ENCODE results near the gene PALM. TPM values are rescaled to one million over a fixed set of nuclear protein-coding genes. Genes with fewer than 3 reads are reported as not detected.

Gene PALM
- total RNA-seq, 4 donors from 2014 or later, result 21.5 to 111 (median 53.0) TPM

DNA sequence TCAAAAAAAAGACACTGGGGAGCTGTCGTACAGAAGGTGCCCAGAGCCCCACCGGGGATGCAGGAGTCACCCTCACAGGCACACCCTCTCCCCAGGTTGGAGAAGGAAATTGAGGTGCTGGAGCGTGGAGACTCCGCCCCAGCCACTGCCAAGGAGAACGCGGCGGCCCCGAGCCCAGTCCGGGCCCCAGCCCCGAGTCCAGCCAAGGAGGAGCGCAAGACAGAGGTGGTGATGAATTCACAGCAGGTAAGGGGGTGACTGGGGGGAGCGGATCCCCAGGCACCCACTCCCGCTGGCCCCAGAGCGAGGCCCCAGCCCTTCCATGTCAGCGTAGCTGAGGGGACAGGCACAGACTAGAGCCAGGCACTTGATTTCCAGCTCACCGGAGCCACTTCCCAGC is 22.3 kb downstream of the PALM start:
- H3K27ac ChIP-seq, result no peak overlapping the region
- H3K36me3 ChIP-seq, result peaks cover 0 to 56% of the 10 kb centered on the region in 2 donors
- H3K4me1 ChIP-seq, result peaks cover 0 to 18% (median 7%) of the 10 kb centered on the region in 3 donors
- H3K9me3 ChIP-seq, result no peaks in the 10 kb centered on the region
- TF ChIP-seq POLR2A (IDR thresholded peaks at IDR 0.05) (no peak), CTCF (IDR thresholded peaks at IDR 0.05) (no peak), POLR2AphosphoS5 (IDR thresholded peaks at IDR 0.05) (no peak), EP300 (IDR thresholded peaks at IDR 0.05) (no peak)
- H3K27me3 ChIP-seq, result no peaks in the 10 kb centered on the region
- H3K4me3 ChIP-seq, result no peak overlapping the region
- no peak for ATAC-seq
- WGBS, 2 donors (ENCODE audit: low coverage in 1 of 2), result 67 to 100% methylated on average over 1 to 5 of the region's 16 CpGs

DNA sequence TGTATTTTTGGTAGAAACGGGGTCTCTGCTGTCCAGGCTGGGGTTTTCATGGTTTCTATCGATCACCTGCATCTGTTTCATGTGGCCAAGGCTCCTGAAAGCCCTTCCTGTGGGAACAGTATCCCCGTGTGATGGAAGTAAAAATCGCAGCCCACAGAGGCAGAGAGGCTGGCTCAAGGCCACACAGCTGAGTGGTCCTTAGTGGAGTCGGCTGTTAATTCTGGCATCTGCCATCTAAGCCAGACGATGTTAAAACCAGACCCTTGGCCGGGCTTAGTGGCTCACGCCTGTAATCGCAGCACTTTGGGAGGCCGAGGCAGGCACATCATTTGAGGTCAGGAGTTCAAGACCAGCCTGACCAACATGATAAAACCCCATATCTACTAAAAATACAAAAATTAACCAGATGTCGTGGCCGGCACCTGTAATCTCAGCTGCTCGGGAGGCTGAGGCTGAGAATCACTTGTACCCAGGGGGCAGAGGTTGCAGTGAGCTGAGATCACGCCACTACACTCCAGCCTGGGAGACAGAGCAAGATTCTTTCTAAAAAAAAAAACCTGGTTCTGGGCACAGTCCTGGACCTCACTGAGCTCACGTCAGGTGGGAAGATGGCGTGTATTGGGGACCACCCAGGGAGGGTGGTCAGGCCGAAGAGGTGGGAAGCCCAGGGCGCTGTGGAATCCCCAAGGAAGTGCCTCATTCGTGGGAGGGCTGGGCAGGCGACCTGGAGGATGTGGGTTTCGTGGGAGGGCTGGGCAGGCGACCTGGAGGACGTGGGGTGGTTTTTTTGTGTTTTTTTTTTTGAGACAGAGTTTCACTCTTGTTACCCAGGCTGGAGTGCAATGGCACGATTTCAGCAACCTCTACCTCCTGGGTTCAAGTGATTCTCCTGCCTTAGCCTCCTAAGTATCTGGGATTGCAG is 23.7 kb downstream of the PALM start:
- no peak overlapping the region for H3K4me3 ChIP-seq
- TF ChIP-seq POLR2AphosphoS5 (IDR thresholded peaks at IDR 0.05) (no peak), EP300 (IDR thresholded peaks at IDR 0.05) (no peak), POLR2A (IDR thresholded peaks at IDR 0.05) (no peak), CTCF (IDR thresholded peaks at IDR 0.05) (no peak)
- H3K27me3 ChIP-seq, result no peaks in the 10 kb centered on the region
- 82 to 87% methylated on average over 11 of the region's 24 CpGs for WGBS, 2 donors (ENCODE audit: low coverage in 1 of 2)
- ATAC-seq, result no peak
- H3K36me3 ChIP-seq, result peaks cover 0 to 57% of the 10 kb centered on the region in 2 donors
- peaks cover 0 to 16% (median 6%) of the 10 kb centered on the region in 3 donors for H3K4me1 ChIP-seq
- H3K27ac ChIP-seq, result no peak overlapping the region
- no peaks in the 10 kb centered on the region for H3K9me3 ChIP-seq

GRCh38 chr19:734716-735115 is 26.0 kb downstream of the PALM start:
- peak overlapping the region in 2 of 4 donors; percentile 38 to 40 for H3K27ac ChIP-seq
- no peaks in the 10 kb centered on the region for H3K27me3 ChIP-seq
- peaks cover 0 to 9% (median 0%) of the 10 kb centered on the region in 3 donors for H3K4me1 ChIP-seq
- TF ChIP-seq EP300 (IDR thresholded peaks at IDR 0.05) (no peak), POLR2A (IDR thresholded peaks at IDR 0.05) (no peak), CTCF (IDR thresholded peaks at IDR 0.05) (no peak), POLR2AphosphoS5 (IDR thresholded peaks at IDR 0.05) (no peak)
- WGBS, 2 donors (ENCODE audit: low coverage in 1 of 2), result 84 to 89% methylated on average over 7 to 8 of the region's 13 CpGs
- H3K4me3 ChIP-seq, result no peak overlapping the region
- peaks cover 0 to 51% of the 10 kb centered on the region in 2 donors for H3K36me3 ChIP-seq
- ATAC-seq, result no peak
- no peaks in the 10 kb centered on the region for H3K9me3 ChIP-seq

DNA sequence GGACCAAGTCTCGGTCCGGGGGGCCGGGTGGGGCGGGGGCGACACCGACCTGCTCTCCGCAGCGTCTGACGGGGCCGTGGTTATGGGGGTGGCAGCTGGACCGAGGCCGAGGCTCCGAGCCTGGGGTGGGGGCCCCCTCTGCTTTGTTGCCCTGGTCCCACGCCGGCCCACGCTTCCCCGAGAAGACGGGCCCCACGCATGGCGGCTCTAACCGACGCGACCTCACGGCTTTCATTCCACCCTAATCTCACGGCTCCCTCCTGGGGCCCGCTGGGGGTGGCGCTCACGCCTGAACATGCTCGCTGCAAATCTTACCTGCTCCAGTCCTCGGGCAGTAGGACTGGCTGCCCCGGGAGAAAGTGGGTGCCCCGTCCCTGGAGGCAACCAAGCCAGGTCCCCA is 27.4 kb downstream of the PALM start:
- Histone ChIP-seq H3K27me3 (no peaks in the 10 kb centered on the region), H3K9me3 (no peaks in the 10 kb centered on the region), H3K27ac (no peak overlapping the region), H3K36me3 (peaks cover 0 to 53% of the 10 kb centered on the region in 2 donors), H3K4me1 (peaks cover 0 to 9% (median 0%) of the 10 kb centered on the region in 3 donors), H3K4me3 (no peak overlapping the region)
- no CpG with 5 or more reads among the region's 32 CpGs for WGBS, 2 donors (ENCODE audit: low coverage in 1 of 2)
- no peak for ATAC-seq
- no peak for TF ChIP-seq POLR2A (IDR thresholded peaks at IDR 0.05)
- no peak for TF ChIP-seq CTCF (IDR thresholded peaks at IDR 0.05)
